HFFc6 (cell line): ENCODE measurements around the gene FOXC2. TPM values are rescaled to one million over a fixed set of nuclear protein-coding genes. Genes with fewer than 3 reads are reported as not detected.
"Not testable (repeated sequence)": the region's sequence is repeated elsewhere in the genome, so short reads cannot be mapped to it uniquely, and the experiment has no call there.

Experiments used
- DNase-seq: peaks from one replicate; pipeline ENCODE4 v3.0.0-alpha.2; 2018
- H3K27ac Mint-ChIP-seq: 2 replicates; pipeline ENCODE4 v1.8.0; 2020; ENCODE audit warnings: mild to moderate bottlenecking, mixed read lengths
- H3K27me3 Mint-ChIP-seq: 2 replicates; pipeline ENCODE4 v1.8.0; 2021; ENCODE audit warnings: mild to moderate bottlenecking, moderate library complexity, mixed read lengths; ENCODE audit not compliant: insufficient read depth
- H3K36me3 Mint-ChIP-seq: 2 replicates; pipeline ENCODE4 v1.8.0; 2021; ENCODE audit warnings: low read depth, mixed read lengths
- H3K4me1 Mint-ChIP-seq: 2 replicates; pipeline ENCODE4 v1.8.0; 2020; ENCODE audit warnings: low read depth, mixed read lengths
- H3K4me3 Mint-ChIP-seq: 2 replicates; pipeline ENCODE4 v1.8.0; 2020; ENCODE audit warnings: mild to moderate bottlenecking, moderate library complexity, mixed read lengths
- H3K9me3 Mint-ChIP-seq: 2 replicates; pipeline ENCODE4 v1.8.0; 2020; ENCODE audit warnings: mild to moderate bottlenecking, mixed read lengths
- CTCF ChIP-seq: fragments of 200-600 bp; sonication (generic); IDR thresholded peaks from 2 replicates; pipeline ENCODE4 v1.5.0; 2021; ENCODE audit warnings: antibody characterized with exemption, mild to moderate bottlenecking
- total RNA-seq, 6 experiments: library from RNA; stranded (reverse); fragmentation: NEBNext Ultra II Directional; extraction: Animal tissue kit (Norgen Biotek cat#: 25700); gene quantifications; 2 replicates in 1 of 6; 3 replicates in 5 of 6; pipeline ENCODE4 v1.2.3, GENCODE V29; 2021

Gene FOXC2
- total RNA-seq, 6 experiments from 2014 or later = 6.3 to 8.4 (median 7.9) TPM

GRCh38 chr16:86585821-86586611 lies 19.4 kb downstream of the FOXC2 start:
- no peak for TF ChIP-seq CTCF
- H3K36me3 Mint-ChIP-seq = peaks cover 10% of the 10 kb centered on the region
- H3K27ac Mint-ChIP-seq = no peak overlapping the region
- H3K27me3 Mint-ChIP-seq = peaks cover 2% of the 10 kb centered on the region
- peak; percentile 96 for DNase-seq
- no peaks in the 10 kb centered on the region for H3K4me1 Mint-ChIP-seq
- H3K9me3 Mint-ChIP-seq = no peaks in the 10 kb centered on the region
- peak overlapping the region; percentile 78 for H3K4me3 Mint-ChIP-seq

- Mint-ChIP-seq H3K4me1 (no peaks in the 10 kb centered on the region), H3K4me3 (no peak overlapping the region), H3K36me3 (peaks cover 16% of the 10 kb centered on the region), H3K9me3 (no peaks in the 10 kb centered on the region), H3K27ac (no peak overlapping the region), H3K27me3 (peaks cover 2% of the 10 kb centered on the region; the same call in 1 of the 2 replicates)
- no peak for TF ChIP-seq CTCF
- no peak for DNase-seq
Measured at GRCh38 chr16:86587487-86587886, 20.9 kb downstream of the FOXC2 start.

GRCh38 chr16:86587955-86588354 lies 21.3 kb downstream of the FOXC2 start:
- not testable (repeated sequence) for H3K9me3 Mint-ChIP-seq, H3K4me1 Mint-ChIP-seq, H3K27me3 Mint-ChIP-seq, DNase-seq, H3K27ac Mint-ChIP-seq, H3K4me3 Mint-ChIP-seq
- peaks cover 14% of the 10 kb centered on the region for H3K36me3 Mint-ChIP-seq

GRCh38 chr16:86590501-86591144 lies 24.0 kb downstream of the FOXC2 start:
- DNase-seq = peak; percentile 80
- Mint-ChIP-seq H3K27me3 (0 out of 2 replicates have a peak, but pooled peaks cover 2% of the 10 kb centered on the region), H3K4me3 (peak overlapping the region; percentile 6; the same call in 1 of the 2 replicates), H3K27ac (no peak overlapping the region), H3K9me3 (no peaks in the 10 kb centered on the region), H3K4me1 (peaks cover 28% of the 10 kb centered on the region), H3K36me3 (peaks cover 7% of the 10 kb centered on the region)
- TF ChIP-seq CTCF = no peak

GRCh38 chr16:86591270-86591669 lies 24.6 kb downstream of the FOXC2 start:
- 0 out of 2 replicates have a peak, but pooled peaks cover 2% of the 10 kb centered on the region for H3K27me3 Mint-ChIP-seq
- H3K36me3 Mint-ChIP-seq = peaks cover 7% of the 10 kb centered on the region
- no peak for TF ChIP-seq CTCF
- no peak overlapping the region for H3K4me3 Mint-ChIP-seq
- no peak for DNase-seq
- H3K4me1 Mint-ChIP-seq = peaks cover 29% of the 10 kb centered on the region
- H3K27ac Mint-ChIP-seq = no peak overlapping the region
- no peaks in the 10 kb centered on the region for H3K9me3 Mint-ChIP-seq
